PC-9 (cell line): Measurements from ENCODE around the gene SPATA22. TPM values are rescaled to one million over a fixed set of nuclear protein-coding genes. Genes with fewer than 3 reads are reported as not detected.

Experiments used
- BruUV-seq: library from RNA; stranded (reverse); fragments of 400-500 nt; replicated peaks from 2 replicates; lab custom pipeline; 2021; lab: Mats Ljungman, UMichigan
- CTCF ChIA-PET: fragments of 300-600 bp; sonication (Branson Sonifier 250); formaldehyde crosslinking; loops from one replicate; lab custom pipeline; 2022; ENCODE audit warnings: antibody characterized with exemption; lab: Charles Lee
- POLR2A ChIA-PET: fragments of 300-600 bp; sonication (Branson Sonifier 250); formaldehyde crosslinking; loops from one replicate; lab custom pipeline; 2022; ENCODE audit warnings: antibody characterized with exemption; ENCODE audit not compliant: unreplicated experiment; lab: Charles Lee
- DNase-seq, 2 experiments: peaks; one replicate each; pipeline versions ENCODE4 v3.0.0 to v3.0.0-alpha.2; 2015 to 2022; ENCODE audit warnings: mixed read lengths in 1 of 2
- H2AFZ ChIP-seq: fragments of 200-600 bp; sonication (generic); 2 replicates; pipeline ENCODE4 v1.8.1; 2017; ENCODE audit warnings: antibody characterized with exemption
- H3F3A ChIP-seq: fragments of 200-600 bp; sonication (generic); 2 replicates; pipeline ENCODE4 v1.8.1; 2017; ENCODE audit warnings: antibody characterized with exemption, mild to moderate bottlenecking, low read depth; ENCODE audit not compliant: insufficient read depth
- H3K27ac ChIP-seq: fragments of 200-600 bp; sonication (generic); 2 replicates; pipeline ENCODE4 v1.6.1; 2016; ENCODE audit warnings: mixed run types
- H3K27me3 ChIP-seq: fragments of 200-600 bp; sonication (generic); 2 replicates; pipeline ENCODE4 v1.6.1; 2016; ENCODE audit warnings: low read depth, mixed run types; ENCODE audit not compliant: insufficient read depth
- H3K36me3 ChIP-seq: fragments of 200-600 bp; sonication (generic); 2 replicates; pipeline ENCODE4 v1.6.1; 2016; ENCODE audit warnings: low read depth, mixed run types
- H3K4me1 ChIP-seq: fragments of 200-600 bp; sonication (generic); replicated peaks from 2 replicates; pipeline ENCODE4 v1.6.1; 2016; ENCODE audit warnings: mixed run types; ENCODE audit not compliant: insufficient read depth
- H3K4me2 ChIP-seq: fragments of 200-600 bp; sonication (generic); 2 replicates; pipeline ENCODE4 v1.6.1; 2017; ENCODE audit warnings: mixed run types
- H3K4me3 ChIP-seq: fragments of 200-600 bp; sonication (generic); 2 replicates; pipeline ENCODE4 v1.6.1; 2016; ENCODE audit warnings: mixed run types
- H3K79me2 ChIP-seq: fragments of 200-600 bp; sonication (generic); 2 replicates; pipeline ENCODE4 v1.6.1; 2017; ENCODE audit warnings: low read depth, mixed run types
- H3K9me2 ChIP-seq: fragments of 200-600 bp; sonication (generic); 2 replicates; pipeline ENCODE4 v1.8.1; 2017; ENCODE audit warnings: mild to moderate bottlenecking; ENCODE audit not compliant: insufficient read depth
- H3K9me3 ChIP-seq: fragments of 200-600 bp; sonication (generic); 2 replicates; pipeline ENCODE4 v1.8.1; 2016; ENCODE audit warnings: low read depth; ENCODE audit not compliant: insufficient read depth
- H4K20me1 ChIP-seq: fragments of 200-600 bp; sonication (generic); 2 replicates; pipeline ENCODE4 v1.8.1; 2017; ENCODE audit not compliant: insufficient read depth
- EZH2 ChIP-seq: fragments of 200-600 bp; sonication (generic); IDR thresholded peaks from 2 replicates; pipeline ENCODE4 v1.8.0; 2017; ENCODE audit warnings: antibody characterized with exemption, low read depth
- intact Hi-C: fragments of 100-400 bp; cut with micrococcal nuclease; formaldehyde crosslinking; loops from one replicate; pipeline ENCODE4 v1.10.0; 2022; ENCODE audit not compliant: unreplicated experiment
- total RNA-seq: library from RNA; stranded (reverse); gene quantifications from 2 replicates; pipeline ENCODE4 v1.2.3, GENCODE V29; 2021
- TF ChIP-seq, protein P1 (sequence below): fragments of 200-600 bp; sonication (generic); conservative IDR thresholded peaks from 2 replicates; pipeline ENCODE4 v1.6.1; 2017; ENCODE audit warnings: mixed run types, antibody characterized with exemption, mild to moderate bottlenecking, moderate library complexity

SPATA22 gene
- total RNA-seq, 1 experiment from 2014 or later, result not detected

DNA sequence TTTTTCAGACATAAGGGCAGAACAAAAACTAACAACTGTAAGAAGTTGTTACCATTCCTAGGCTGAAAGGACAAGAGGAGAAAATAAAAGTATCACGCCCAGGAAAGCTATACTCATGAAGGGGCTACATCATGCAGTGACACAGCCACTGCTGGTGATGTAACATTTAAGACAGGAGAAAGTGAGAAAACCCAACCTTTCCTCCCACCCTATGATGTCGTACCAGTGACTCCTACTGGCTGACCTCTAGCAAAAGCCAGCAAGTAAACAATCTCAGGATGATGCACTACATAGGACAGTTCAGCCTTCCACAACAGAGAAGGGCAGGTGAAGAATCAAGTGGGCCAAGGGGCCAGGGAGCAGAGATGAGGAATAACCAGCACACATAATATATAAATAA is 24.0 kb downstream of the SPATA22 start:
- BruUV-seq, result no TSS peak
- no peak for DNase-seq
- intact Hi-C loops, result no loop called here
- no peaks in the 10 kb centered on the region for H3K79me2 ChIP-seq
- H3K27me3 ChIP-seq, result peaks cover 15% of the 10 kb centered on the region; the same call in 1 of the 2 replicates
- ChIA-PET POLR2A (no interaction called here), CTCF (no interaction called here)
- H3K9me3 ChIP-seq, result no peaks in the 10 kb centered on the region
- no peaks in the 10 kb centered on the region for H3F3A ChIP-seq
- H4K20me1 ChIP-seq, result no peaks in the 10 kb centered on the region; the same call in 1 of the 2 replicates
- no peak for TF ChIP-seq EZH2
- TF ChIP-seq, protein P1, sequence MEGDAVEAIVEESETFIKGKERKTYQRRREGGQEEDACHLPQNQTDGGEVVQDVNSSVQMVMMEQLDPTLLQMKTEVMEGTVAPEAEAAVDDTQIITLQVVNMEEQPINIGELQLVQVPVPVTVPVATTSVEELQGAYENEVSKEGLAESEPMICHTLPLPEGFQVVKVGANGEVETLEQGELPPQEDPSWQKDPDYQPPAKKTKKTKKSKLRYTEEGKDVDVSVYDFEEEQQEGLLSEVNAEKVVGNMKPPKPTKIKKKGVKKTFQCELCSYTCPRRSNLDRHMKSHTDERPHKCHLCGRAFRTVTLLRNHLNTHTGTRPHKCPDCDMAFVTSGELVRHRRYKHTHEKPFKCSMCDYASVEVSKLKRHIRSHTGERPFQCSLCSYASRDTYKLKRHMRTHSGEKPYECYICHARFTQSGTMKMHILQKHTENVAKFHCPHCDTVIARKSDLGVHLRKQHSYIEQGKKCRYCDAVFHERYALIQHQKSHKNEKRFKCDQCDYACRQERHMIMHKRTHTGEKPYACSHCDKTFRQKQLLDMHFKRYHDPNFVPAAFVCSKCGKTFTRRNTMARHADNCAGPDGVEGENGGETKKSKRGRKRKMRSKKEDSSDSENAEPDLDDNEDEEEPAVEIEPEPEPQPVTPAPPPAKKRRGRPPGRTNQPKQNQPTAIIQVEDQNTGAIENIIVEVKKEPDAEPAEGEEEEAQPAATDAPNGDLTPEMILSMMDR, result peak; percentile 31
- no peak overlapping the region for H3K27ac ChIP-seq
- H3K4me2 ChIP-seq, result no peak overlapping the region
- H3K4me3 ChIP-seq, result no peak overlapping the region
- H3K36me3 ChIP-seq, result no peaks in the 10 kb centered on the region
- H2AFZ ChIP-seq, result no peak overlapping the region
- no peaks in the 10 kb centered on the region for H3K4me1 ChIP-seq
- no peaks in the 10 kb centered on the region for H3K9me2 ChIP-seq

DNA sequence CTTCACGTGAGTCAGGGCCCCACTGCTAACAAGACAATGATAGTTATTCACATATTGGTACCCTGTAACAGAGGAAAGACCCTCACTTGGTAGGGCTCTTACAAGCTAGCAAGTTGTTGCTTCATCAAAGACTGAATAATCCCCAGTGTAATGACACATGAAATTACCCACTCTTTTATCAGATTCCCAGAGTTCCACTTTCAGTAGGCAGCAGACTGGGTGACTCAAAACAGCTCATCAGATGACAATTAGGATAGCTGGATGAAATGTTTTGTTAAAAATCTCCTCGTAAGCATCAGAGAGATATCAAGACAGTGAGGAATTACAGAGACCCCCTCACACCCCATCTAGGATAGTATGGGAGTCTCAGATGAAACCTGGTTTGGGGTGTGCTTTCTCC is 31.2 kb downstream of the SPATA22 start:
- CTCF ChIA-PET, result no interaction called here
- no peaks in the 10 kb centered on the region for H3K9me3 ChIP-seq
- H4K20me1 ChIP-seq, result no peaks in the 10 kb centered on the region; the same call in 1 of the 2 replicates
- no TSS peak for BruUV-seq
- no peaks in the 10 kb centered on the region for H3K36me3 ChIP-seq
- H3F3A ChIP-seq, result no peaks in the 10 kb centered on the region
- peaks cover 37% of the 10 kb centered on the region for H3K27me3 ChIP-seq
- no peak for DNase-seq
- H3K27ac ChIP-seq, result no peak overlapping the region
- TF ChIP-seq, protein P1, result no peak
- TF ChIP-seq EZH2, result no peak
- POLR2A ChIA-PET, result no interaction called here
- no peaks in the 10 kb centered on the region for H3K9me2 ChIP-seq
- no peak overlapping the region for H3K4me3 ChIP-seq
- no peak overlapping the region for H3K4me2 ChIP-seq
- H2AFZ ChIP-seq, result no peak overlapping the region
- H3K79me2 ChIP-seq, result no peaks in the 10 kb centered on the region
- no peaks in the 10 kb centered on the region for H3K4me1 ChIP-seq
- intact Hi-C loops, result no loop called here

DNA sequence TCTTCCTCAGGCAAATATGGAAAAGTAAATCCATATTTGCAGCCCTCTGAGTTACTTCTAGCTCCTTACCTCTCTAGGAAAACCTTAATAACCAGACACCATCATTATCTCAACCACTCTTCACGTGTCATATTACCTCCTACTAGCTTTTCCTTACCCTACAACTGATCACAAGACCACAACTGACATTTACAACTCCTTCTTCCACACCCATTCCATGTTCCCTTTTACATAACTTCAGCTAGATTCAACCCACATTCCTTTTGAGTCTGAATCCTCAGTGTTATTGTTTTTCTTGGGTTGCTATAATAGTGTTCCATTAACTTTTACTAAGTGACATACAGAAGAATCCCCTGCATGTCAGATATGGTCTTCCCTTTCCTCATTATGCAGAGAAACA is 33.3 kb downstream of the SPATA22 start:
- Histone ChIP-seq H4K20me1 (no peaks in the 10 kb centered on the region), H3K36me3 (no peaks in the 10 kb centered on the region), H3F3A (no peaks in the 10 kb centered on the region), H3K4me2 (no peak overlapping the region), H3K4me3 (no peak overlapping the region), H3K79me2 (no peaks in the 10 kb centered on the region), H2AFZ (no peak overlapping the region), H3K4me1 (no peaks in the 10 kb centered on the region), H3K9me2 (no peaks in the 10 kb centered on the region), H3K9me3 (no peaks in the 10 kb centered on the region), H3K27ac (no peak overlapping the region), H3K27me3 (peaks cover 38% of the 10 kb centered on the region)
- CTCF ChIA-PET, result no interaction called here
- POLR2A ChIA-PET, result no interaction called here
- intact Hi-C loops, result no loop called here
- no peak for TF ChIP-seq EZH2
- TF ChIP-seq, protein P1, result no peak
- no peak for DNase-seq
- no TSS peak for BruUV-seq
